Retinal pigment epithelial cell (primary cell): ENCODE measurements around the gene ILF3.

Experiments
- DNase-seq: peaks from one replicate; pipeline ENCODE4 v3.0.0-alpha.2; 2010; ENCODE audit warnings: low read depth
- H3K4me3 ChIP-seq: 2 replicates; pipeline ENCODE4 v1.5.1; 2011; ENCODE audit warnings: mild to moderate bottlenecking, low read length, control low read depth, moderate library complexity
- CTCF ChIP-seq: conservative IDR thresholded peaks from 2 replicates; pipeline ENCODE4 v1.5.1; 2011; ENCODE audit warnings: low read depth, low read length, control low read depth, inconsistent platforms

The ILF3 gene

GRCh38 chr19:10735741-10736140 lies 81.6 kb downstream of the ILF3 start:
- no peak for TF ChIP-seq CTCF
- H3K4me3 ChIP-seq, result no peak overlapping the region

GRCh38 chr19:10736189-10736588 lies 82.0 kb downstream of the ILF3 start:
- TF ChIP-seq CTCF, result no peak
- H3K4me3 ChIP-seq, result no peak overlapping the region
- no peak for DNase-seq

More at GRCh38 chr19:10735741-10736140, 81.6 kb downstream of the ILF3 start:
- no peak for DNase-seq

GRCh38 chr19:10736916-10737551 lies 82.9 kb downstream of the ILF3 start:
- no peak overlapping the region for H3K4me3 ChIP-seq
- no peak for DNase-seq
- no peak for TF ChIP-seq CTCF

- TF ChIP-seq CTCF, result no peak
- DNase-seq, result no peak
- no peak overlapping the region for H3K4me3 ChIP-seq
These were observed 83.6 kb downstream of the ILF3 start for GRCh38 chr19:10737722-10738121.

- no peak overlapping the region for H3K4me3 ChIP-seq
- no peak for TF ChIP-seq CTCF
- no peak for DNase-seq
These were observed 86.7 kb downstream of the ILF3 start for GRCh38 chr19:10740798-10741197.
